Ramos (cell line): ENCODE data around the gene IRS2.
"Not testable (repeated sequence)": the region's sequence is repeated elsewhere in the genome, so short reads cannot be mapped to it uniquely, and the experiment has no call there.

Experiments used
- in situ Hi-C: fragments of 300-500 bp; cut with MboI; formaldehyde crosslinking; loops from one replicate; pipeline ENCODE4 v1.14.3; 2022; ENCODE audit warnings: low sequenced_read_pairs; ENCODE audit not compliant: unreplicated experiment

The IRS2 gene

DNA sequence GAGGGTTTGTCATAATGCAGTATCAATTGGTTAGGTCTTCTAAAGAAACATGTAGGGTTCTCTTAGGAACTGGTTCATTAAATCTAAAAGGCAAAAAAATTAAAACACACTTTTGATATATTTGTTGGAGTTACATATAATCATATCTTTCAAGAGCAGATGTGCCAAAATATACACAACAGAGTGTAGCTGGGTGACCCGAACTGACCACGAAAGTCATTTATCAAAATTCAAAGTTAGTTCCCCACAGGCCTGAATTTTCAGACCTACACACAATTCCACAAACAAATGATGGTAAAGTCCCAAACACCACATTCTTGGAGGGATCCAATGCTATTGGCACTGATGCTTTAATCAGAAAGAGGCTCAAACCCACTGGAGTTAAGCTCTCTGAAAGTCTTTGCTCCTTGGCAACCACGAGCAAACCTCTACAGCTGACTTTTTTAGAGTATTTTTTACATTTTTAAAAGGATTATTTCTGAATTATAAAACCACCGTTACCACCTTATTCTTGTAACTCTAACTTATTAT is 50.9 kb downstream of the IRS2 start:
- in situ Hi-C loops: no loop called here

- in situ Hi-C loops: no loop called here
Observed at GRCh38 chr13:109734002-109734785, 52.2 kb downstream of the IRS2 start.

DNA sequence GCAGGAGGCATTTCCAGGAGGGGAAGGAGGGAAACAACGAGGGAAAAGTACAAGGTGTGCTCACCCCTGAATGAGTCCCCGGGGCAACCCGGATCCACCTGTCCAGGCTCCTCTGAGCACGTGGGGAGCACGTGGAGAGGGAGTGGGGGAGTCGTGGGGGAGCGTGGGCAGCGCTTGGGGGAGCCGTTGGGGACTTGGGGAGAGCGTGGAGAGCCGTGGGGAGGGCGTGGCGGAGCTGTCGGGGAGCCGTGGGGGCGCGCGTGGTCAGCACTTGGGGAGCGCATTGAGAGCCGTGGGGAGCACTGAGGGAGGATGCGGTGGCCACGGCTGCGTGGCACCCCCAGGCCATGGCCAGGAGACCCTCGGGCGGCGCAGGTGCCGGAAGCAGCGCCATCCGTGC is 52.8 kb downstream of the IRS2 start:
- in situ Hi-C loops: no loop called here

- in situ Hi-C loops: not testable (repeated sequence)
Observed at GRCh38 chr13:109732470-109733170, 53.8 kb downstream of the IRS2 start.

DNA sequence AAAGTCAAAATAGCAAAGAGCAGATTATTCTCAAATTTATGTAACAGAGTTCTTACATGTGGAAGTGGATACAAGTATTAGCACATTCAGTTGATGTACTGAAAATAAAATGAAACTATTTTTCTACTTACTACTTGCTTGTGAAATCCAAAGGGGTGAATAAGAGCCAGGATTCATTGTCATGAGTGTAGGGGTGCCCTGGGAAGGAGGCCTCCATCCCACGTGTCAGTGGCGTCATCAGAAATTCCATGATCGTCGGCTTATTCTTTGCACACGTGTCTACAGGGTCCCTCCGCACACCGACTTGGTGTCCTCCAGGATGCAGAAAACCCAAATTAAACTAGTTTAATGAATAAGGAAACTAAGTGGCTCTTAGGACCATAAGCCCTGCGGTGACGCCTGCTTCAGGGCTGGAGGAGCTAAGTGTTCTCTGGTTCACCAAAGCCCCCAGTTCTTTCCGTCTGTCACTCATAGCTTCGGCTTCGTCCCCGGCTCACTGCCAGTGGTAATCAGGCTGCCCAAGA is 55.5 kb downstream of the IRS2 start:
- in situ Hi-C loops: no loop called here

- in situ Hi-C loops: no loop called here
Observed at GRCh38 chr13:109728791-109729731, 57.3 kb downstream of the IRS2 start.

DNA sequence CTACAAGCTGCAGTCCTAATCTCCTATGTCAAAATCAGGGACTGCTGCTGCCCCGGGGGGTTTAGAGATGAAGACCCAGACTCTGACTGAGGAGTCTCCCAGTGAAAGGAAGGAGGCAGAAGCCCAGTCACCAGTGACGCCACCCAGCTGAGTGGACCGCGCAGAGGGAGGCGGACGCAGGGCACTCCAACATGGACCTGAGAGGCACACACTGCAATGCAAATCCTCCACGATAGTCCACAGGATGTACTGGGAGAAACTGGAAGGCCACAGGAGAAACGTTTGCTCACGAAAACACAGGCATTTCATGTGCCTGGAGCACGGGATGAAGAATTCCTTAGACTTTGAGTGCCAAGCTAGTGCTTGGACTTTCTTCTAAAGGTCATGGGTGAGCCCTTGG is 58.3 kb downstream of the IRS2 start:
- in situ Hi-C loops: no loop called here

DNA sequence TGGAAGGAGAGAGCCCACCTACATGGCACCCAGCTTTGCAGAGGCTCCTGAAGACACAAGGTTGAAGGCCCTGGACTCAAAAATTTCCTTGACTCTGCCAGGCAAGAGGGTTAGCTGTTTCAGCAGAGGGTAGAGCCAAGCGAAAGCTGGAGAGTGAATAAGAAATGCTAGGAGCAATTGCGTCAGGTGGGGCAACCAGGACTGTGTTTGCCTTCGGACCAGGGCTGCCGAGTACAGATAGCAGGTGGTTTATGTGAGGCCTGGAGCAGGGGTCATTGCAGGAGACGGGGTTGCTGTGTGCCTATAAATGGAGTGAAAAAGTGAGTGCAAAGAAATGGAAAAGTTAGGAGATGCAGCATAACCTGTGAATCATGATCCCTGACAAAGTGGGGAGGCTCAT is 59.1 kb downstream of the IRS2 start:
- in situ Hi-C loops: no loop called here

DNA sequence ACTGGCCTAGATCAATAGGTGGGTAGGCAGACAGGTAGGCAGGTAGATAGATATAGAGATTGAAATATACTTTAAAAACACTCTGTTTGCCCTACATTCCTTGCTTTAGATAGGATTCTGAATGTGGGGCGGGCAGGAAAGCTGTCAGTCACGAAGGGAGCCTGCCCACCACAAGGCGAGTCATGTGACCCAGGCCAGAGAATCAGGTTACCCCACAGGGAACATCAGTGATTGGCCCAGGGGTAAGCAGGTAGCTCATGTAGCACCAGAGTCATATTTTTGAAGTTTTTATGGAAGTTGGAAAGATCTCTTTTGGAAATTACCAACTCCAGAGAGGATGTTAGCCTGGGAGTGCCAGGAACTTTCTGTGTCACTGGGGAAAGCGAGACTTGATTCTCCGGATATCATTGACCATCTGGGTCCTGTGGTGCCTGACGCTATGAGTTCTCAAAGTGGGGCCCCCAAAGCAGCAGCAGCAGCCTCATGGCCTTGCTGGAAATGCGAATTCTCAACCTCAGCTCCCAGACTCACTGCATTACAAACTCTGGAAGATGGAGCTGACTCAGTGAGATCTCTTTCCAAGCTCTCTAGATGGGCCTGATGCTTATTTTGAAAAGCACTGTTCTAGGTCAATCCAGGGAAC is 60.3 kb downstream of the IRS2 start:
- in situ Hi-C loops: no loop called here

- in situ Hi-C loops: no loop called here
Observed at GRCh38 chr13:109725297-109725696, 61.1 kb downstream of the IRS2 start.

GRCh38 chr13:109724603-109725002 is 61.8 kb downstream of the IRS2 start:
- in situ Hi-C loops: no loop called here

GRCh38 chr13:109723046-109723445 is 63.3 kb downstream of the IRS2 start:
- in situ Hi-C loops: no loop called here

- in situ Hi-C loops: no loop called here
Observed at GRCh38 chr13:109722068-109722467, 64.3 kb downstream of the IRS2 start.

DNA sequence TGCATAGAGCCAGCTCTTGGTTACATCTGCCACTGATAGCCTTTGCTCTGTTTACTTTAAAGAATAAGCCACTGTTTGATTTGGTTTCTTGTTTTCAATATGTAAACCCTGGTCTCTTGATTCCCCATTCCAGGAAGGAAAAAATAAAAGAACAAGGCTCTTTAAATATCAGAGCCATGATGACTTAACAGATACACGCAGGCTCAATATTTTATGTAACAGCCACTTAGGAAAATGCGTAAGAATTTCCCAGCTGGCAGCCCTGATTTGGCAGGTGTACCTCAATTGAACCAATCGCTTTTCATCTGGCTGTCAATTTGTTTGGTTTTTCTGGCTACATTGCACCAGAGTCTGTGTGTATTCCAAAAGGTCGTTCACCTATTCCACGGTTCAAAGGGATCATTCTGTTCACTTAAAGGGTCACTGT is 65.6 kb downstream of the IRS2 start:
- in situ Hi-C loops: no loop called here

GRCh38 chr13:109719962-109720646 is 66.3 kb downstream of the IRS2 start:
- in situ Hi-C loops: no loop called here

GRCh38 chr13:109718726-109719125 is 67.7 kb downstream of the IRS2 start:
- in situ Hi-C loops: no loop called here

DNA sequence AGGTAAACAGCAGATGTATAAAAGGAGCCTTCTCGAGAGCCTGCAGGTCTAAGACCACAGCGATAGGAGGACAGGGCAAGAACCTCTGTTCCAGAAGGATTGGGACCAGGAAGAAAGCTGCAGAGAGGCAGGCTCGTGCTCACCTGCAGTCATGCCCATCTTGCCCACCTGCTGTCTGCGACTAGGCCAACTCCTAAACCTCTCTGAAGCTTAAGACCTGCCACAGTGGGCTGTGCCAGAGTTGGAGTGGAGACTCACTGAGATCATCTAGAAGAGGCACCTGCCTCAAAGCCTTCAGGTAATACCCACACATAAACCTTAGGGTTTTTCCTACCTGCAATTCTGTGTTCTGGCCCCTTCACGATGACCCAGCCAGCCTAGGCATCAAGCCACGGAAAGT is 68.7 kb downstream of the IRS2 start:
- in situ Hi-C loops: no loop called here

GRCh38 chr13:109715902-109716301 is 70.5 kb downstream of the IRS2 start:
- in situ Hi-C loops: no loop called here

GRCh38 chr13:109713681-109714080 is 72.7 kb downstream of the IRS2 start:
- in situ Hi-C loops: no loop called here
